Left colon (tissue), 2 donors: Measurements from ENCODE around the gene GPC5. TPM values are rescaled to one million over a fixed set of nuclear protein-coding genes. Genes with fewer than 3 reads are reported as not detected.
"Not testable (repeated sequence)": the region's sequence is repeated elsewhere in the genome, so short reads cannot be mapped to it uniquely, and the experiment has no call there.

Source experiments
- ATAC-seq: fragments of 200-7000 bp; cut with Tn5 transposase; one replicate; pipeline ENCODE4 v1.9.1; 2020; ENCODE audit warnings: mild to moderate bottlenecking, moderate library complexity
- DNase-seq, 2 donors: peaks; one replicate each; pipeline ENCODE4 v3.0.0-alpha.2; 2020
- intact Hi-C, 2 donors: fragments of 100-400 bp; cut with DNase I in 1 of 2; cut with micrococcal nuclease in 1 of 2; formaldehyde crosslinking; loops; one replicate each; pipeline versions ENCODE4 v1.11.2 to v1.14.0; 2022; cut with DNase I, micrococcal nuclease
- total RNA-seq, 2 donors: library from RNA; stranded (reverse); fragmentation: NEBNext Ultra II Directional; extraction: Animal tissue kit (Norgen Biotek cat#: 25700); gene quantifications; one replicate each; pipeline ENCODE4 v1.2.1, GENCODE V29; 2021
- donor health status: DM: no; HTN: no; CAD: no.
- donor health status: DM: yes; HTN: yes; CAD: no.

GPC5 gene
- total RNA-seq, 2 donors from 2014 or later = 0.22 to 0.24 TPM

DNA sequence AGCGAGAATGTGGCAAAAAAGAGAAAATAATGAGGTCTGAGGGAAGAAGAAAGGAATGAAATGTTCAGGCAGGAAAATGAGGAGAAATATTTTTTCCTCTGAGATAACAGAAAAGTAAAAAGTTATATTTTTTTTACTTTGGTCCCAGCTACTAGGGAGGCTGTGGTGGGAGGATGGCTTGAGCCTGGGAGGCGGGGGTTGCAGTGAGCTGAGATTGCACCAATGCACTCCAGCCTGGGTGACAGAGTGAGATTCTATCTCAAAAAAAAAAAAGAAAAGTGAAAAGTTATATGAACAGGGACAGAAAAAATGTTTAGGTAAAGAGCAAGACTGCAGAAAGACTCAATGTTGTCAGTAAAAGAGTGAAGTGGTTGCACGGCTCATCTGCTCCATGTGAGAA, 1224.5 kb downstream of the GPC5 start:
- DNase-seq = no peak
- intact Hi-C loops = no loop called here
- ATAC-seq = no peak

DNA sequence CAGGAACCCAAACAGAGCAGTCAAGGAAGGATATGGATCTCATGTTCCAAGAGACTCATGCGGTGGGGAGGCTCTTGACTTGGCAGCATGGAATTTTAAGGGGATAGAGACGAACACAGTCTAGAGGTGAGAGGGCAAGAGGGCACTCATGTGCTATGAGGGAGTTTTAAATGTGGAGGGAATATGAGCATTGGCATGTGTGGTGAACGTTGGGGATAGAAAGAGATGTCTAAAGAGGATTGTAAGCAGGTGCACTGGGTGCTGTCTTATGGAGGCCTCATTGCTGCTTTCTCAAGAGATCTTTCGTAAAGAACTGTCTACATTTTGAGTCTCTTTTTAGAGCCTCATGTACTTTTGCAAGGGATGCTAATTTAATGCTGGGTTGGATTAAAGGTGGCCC, 1227.9 kb downstream of the GPC5 start:
- ATAC-seq (no peak), DNase-seq (no peak)
- intact Hi-C loops = no loop called here

DNA sequence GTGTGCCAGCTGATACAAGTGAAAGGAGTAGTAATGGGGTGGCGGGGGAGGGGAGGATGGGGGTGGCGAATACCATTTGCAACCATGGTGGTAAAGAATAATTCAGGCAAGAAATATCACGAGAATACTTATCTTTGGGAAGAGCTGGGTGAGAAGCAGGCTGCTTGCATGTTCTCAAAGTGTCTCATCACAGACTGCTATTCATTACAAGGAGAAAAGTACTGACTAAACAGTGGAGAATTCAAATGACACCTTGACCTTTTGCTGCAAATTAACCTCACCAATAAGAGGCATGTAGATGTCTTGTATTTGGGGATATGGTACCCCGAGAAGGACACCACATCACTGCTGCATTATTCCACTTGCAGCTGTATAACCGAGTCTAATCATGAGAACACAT, 1242.5 kb downstream of the GPC5 start:
- DNase-seq (no peak), ATAC-seq (no peak)
- intact Hi-C loops = no loop called here

DNA sequence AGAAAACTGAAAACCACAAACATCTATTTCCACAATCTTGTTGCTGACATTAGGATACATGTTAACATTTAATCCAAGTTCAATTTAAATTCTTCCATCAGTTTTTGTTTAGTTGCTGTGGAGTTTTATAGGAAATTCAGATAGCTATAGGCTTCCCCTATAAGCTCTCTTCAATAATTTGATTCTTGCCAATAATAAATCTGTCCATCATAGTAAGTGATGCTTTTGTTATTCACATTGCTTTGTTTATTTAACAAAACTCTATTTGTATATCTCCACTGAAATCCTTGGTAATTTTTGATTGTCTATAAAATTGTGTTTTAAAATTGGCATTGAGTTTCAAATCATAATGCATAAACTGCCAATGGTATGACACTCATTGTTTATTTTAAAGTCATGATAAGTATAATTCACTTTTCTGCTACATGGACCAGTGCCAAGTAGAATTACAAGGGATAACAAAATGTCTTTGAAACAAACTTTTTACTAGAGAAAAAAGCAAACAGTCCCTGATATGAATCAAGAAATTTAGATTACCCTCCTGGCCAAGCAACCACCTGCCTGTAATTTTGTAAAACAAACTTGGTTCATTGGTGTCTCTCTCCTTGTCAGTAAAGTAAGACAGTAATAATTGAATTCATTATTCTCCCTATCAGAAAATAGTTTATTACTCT, 1250.9 kb downstream of the GPC5 start:
- no peak for ATAC-seq
- intact Hi-C loops = no loop called here
- DNase-seq = no peak

DNA sequence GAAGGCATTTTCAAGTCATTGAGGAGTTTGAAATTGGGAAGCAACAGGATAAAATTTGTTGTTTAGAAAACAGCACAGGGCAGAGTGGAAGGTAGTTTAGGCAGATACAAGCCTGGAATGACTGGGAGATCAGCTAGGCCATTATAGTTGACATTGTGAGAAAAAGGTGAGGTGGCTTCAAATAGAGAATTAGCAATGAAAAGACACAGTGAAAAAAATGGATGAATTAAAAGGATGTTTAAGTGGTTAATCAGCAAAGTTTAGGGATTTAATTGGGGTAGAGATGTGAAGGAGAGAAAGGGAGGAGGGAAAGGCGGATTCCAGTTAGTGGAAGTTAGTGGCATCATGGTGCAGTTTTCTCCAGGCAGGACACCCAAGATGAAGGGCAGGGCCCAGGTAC, 1257.7 kb downstream of the GPC5 start:
- intact Hi-C loops = no loop called here

DNA sequence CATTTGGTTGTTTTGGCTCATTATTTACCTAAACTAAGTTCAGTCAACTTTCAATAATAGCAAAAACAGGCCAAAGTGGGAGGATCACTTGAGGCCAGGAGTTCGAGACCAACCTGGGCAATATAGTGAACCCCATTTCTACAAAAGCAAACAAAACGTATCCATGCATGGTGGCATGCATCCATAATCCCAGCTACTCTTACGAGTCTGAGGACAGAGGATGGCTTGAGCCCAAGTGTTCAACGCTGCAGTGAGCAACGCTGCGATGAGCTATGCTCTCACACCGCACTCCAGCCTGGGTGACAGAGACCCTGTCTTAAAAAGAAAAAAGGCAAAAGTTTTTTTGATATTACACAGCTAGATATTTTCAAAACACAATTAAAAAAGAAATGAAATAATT, 1258.2 kb downstream of the GPC5 start:
- ATAC-seq (no peak), DNase-seq (no peak)
- intact Hi-C loops = no loop called here

More for the DNA sequence above, 1257.7 kb downstream of the GPC5 start:
- DNase-seq = no peak
- ATAC-seq = no peak

DNA sequence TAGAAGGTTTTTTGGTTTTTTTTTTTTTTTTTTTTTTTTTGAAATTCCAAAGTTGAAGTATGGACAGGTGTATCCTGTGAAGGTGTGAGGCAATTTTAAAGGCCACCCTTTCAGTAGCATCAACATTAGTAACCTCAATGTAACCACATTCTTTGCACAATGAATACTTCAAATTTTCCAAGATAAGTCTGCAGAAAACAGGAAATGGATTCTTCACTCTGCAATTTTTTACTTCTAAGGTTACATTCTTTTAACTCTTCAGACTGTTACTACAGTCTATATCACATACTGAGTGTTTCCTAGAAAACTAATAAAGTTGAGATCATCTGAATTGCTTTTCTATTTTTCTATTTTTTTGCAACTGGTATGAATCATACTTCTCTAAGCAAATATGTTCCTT, 1259.1 kb downstream of the GPC5 start:
- intact Hi-C loops = no loop called here
- ATAC-seq (no peak), DNase-seq (no peak)

DNA sequence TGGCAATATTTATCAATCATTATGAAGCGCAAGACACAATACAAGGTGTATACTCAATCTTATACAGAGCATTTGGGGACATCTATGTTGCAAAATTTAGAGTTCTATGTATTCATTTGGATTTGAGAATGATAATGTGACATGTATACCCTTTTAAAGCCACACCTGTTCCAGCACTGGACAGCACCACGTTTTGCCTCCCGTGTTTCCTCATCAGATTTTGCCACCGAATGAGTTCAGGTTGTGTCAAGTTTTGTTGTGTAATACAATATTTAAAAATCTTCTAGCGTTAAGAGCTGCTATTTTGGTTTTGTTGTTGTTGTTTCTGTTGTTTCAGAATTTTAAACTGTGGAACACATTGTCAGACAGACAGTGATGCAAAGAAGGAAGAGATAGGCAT, 1259.9 kb downstream of the GPC5 start:
- DNase-seq = no peak
- ATAC-seq = no peak
- intact Hi-C loops = no loop called here

DNA sequence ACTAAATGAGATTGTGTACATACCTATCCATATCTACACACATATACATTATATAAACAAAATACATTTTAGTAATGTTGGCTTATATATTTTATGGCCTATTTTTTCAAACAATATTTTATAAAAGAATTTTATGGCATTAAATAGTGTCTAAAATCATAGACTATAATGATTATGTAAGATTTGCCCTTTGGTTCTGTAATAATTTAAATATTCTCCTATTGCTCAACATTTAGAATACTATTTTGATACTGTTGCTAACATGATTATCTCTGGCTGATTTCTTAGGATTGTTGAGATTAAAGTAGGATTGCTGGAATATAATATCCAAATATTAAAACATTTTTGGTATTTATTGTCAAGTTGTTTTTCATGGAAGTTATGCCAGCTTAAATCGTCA, 1263.0 kb downstream of the GPC5 start:
- ATAC-seq = no peak
- intact Hi-C loops = no loop called here
- DNase-seq = no peak

DNA sequence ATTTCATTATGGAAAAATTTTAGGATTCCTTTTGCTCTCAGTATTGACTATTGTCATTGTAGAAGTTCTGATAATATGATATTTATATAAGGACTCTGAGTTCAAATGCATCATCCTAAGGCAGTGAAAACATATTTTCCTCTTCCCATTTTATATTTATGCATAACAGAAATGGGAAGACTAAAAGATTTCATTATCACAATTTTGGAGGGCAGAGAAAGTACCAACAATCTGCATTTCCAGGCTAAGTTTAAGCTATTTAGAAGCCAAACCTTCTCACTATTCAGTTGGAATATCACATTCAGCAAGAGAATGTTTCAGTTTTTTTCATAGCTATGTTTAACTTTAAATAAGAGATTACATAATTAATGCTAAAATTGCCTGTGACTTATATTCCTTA, 1269.7 kb downstream of the GPC5 start:
- DNase-seq = no peak
- ATAC-seq = no peak
- intact Hi-C loops = no loop called here

DNA sequence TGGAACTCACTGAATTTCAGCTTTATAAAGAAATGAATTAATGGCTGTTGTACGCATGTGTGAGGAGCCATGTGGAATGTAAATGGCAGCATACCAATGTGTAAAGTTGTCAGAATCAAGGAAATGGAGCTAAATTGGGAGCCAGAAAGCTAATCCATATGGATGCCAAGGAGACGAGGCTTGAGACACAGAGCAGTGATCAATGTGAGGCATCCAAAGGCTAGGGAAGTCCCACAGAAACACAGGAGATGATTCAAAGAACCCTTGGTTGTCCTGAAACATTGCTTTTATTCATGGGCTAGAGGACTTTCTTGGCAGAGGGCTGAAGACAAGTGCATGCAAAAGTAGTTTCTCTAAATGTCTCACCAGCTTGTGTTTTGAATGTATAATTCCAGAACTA, 1271.7 kb downstream of the GPC5 start:
- no peak for ATAC-seq
- intact Hi-C loops = no loop called here
- no peak for DNase-seq

DNA sequence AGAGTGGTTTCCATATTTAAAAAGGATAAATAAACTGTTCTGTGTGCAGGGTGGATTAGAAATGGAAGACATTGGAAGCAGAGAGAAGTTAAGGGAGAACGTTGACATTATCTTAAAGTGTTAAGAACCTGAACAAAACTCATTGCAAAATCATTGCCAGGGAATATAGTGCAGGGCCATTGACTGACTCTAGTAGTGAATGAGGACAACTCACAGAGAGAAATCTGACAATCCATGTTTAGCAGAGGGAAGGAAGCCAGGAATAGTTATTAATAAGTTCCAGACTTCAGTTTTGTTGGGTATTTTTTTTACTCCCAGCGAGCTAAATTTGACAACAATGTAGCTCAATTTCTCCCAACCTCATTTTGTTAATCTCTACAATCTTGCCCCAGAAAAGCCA, 1273.4 kb downstream of the GPC5 start:
- intact Hi-C loops = no loop called here
- DNase-seq (no peak), ATAC-seq (no peak)

DNA sequence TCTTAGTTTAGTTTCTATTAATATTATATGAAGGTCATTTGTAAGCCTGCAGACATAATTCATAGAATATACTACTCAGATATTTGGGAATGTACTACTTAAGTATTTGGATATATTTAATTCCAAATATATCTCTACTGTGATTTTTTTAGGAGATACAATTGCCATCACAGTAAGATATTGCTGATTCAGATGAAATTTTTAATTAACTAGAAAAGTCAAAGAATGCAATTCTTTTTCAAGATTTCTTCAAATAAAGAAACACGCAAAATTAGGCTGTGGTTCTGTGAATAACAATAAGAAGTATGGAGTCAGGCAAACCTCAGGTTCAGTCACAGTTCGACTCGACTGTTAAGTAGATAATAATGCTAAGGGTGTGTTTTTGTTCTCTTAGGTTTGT, 1277.8 kb downstream of the GPC5 start:
- DNase-seq (no peak), ATAC-seq (no peak)
- intact Hi-C loops = no loop called here

DNA sequence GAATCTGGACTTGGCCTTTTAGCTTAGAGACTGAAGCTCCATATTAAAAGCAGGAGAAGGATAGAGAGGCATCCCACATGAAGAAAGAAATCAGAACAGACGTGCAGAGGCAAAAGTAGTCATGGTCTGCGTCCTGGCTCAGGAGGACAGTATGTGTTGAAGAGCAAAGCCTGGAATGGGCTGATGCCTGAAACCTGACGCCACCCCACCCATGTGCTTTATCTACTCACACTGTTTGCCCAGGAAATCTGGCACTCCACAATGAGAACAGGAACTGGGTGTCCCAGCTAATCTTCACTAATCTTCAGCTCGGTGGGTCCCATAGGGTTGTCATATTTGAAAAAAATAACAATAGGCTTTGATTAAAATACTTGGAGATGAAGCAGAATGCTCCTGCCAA, 1279.2 kb downstream of the GPC5 start:
- ATAC-seq = no peak
- DNase-seq = no peak
- intact Hi-C loops = no loop called here

DNA sequence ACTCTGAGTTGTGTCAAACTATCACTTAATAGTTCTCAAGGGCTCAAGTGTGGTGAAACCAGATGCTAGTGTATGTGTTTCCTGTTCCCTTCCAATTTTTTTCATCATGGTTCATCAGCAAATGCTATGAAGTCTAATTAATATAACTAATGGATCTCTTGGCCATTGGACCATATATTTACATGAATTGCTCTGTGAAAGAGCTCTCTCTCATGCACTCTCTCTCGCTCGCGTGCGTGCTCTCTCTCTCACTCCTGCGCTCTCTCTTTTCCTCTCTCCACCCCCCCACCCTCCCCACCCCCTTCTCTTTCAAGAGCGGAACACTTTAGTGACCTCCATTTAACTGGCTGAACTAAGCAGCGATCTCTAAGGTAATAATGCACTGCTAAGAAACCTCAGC, 1281.2 kb downstream of the GPC5 start:
- intact Hi-C loops = no loop called here
- no peak for ATAC-seq
- DNase-seq = no peak

DNA sequence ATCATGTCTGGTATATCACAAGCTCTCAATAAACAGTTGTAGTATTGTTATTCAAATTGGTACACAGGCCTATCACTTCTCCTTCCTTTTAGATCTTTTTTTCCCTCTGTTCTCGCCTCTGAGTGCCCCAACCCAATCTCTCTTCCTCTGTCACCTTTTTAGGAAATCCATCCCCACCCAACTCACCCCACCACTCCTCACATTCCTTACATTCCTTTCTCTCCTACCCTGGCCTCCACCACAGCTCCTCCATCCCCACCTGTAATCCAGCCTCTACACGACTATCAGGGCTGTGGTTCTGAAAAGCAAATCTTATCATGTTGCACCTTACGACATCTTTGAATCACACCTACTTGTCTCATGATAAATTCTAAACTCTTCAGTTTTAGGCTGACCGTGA, 1282.8 kb downstream of the GPC5 start:
- ATAC-seq (no peak), DNase-seq (no peak)
- intact Hi-C loops = no loop called here

DNA sequence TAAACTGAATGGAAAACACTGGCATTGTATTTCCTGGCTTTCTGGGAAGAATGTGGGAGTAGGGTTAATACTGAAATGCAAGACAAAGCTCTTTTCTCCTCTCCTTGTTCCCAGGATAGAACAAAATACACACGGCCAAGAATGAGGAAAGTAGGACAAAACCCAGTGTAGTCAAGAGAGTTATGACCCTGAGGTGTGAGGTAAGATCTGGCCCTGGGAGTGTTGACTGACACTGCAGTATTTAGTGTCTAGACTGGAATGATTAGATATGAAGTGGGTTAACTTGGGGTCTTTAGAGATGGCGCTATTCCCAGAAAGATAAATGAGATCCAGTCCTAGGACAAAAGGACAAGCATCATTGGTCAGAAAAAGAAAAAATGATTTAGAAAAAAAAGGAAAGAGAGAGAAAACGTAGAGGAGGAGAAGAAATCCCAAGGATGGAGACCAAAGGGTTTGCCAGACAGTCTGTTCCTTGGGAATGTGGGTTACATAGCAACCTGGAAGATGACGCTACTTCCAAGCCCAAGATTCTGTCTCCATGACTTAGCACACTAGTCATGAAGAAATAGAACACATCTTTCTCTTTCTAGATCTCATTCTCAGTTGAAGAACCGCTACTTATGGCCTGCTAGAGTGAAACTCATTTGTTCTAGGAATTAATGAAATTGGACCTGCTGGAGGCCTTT, 1284.6 kb downstream of the GPC5 start:
- intact Hi-C loops = no loop called here
- ATAC-seq (no peak), DNase-seq (no peak)

DNA sequence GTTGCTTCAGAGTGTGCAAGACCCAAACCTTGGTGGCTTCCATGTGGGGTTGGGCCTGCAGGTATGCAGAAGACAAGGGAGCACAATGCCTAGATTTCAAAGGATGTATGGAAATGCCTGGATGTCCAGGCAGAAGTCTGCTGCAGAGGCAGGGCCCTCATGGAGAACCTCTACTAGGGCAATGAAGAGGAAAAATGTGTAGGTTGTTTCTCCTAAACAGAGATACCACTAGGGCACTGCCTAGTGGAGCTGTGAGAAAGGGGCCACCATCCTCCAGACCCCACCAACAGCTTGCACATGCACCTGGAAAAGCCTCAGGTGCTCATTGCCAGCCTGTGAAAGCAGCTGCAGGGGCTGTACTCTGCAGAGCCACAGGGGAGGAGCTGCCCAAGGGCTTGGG, 1295.6 kb downstream of the GPC5 start:
- no peak for DNase-seq
- ATAC-seq = no peak
- intact Hi-C loops = no loop called here

DNA sequence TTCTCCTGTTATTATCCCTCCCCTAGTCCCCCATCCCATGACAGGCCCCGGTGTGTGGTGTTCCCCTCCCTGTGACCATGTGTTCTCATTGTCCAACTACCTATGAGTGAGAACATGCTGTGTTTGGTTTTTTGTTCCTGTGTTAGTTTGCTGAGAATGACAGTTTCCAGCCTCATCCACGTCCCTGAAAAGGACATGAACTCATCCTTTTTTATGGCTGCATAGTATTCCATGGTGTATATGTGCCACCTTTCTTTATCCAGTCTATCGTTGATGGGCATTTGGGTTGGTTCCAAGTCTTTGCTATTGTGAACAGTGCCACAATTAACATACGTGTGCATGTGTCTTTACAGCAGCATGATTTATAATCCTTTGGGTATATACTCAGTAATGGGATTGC, 1297.4 kb downstream of the GPC5 start:
- ATAC-seq, DNase-seq, intact Hi-C loops: not testable (repeated sequence)

DNA sequence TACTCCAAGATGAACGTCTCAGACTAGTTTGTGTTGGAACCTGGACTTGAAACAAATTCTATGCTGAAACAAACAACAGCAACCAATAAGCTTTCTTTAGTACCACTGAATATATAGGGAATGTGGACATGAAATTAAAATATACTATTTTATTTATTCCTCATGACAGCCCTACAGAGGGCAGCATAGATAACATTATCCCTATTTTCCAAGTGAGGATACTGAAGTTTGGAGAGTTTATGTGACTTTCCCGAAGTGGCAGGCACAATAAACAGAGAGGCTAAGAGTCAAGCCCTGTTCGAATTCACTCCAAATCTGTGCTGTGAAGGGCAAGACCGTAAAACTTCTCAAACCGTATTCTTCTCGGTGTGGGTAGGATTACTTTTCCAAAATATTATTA, 1318.3 kb downstream of the GPC5 start:
- ATAC-seq = no peak
- intact Hi-C loops = no loop called here
- DNase-seq = no peak

DNA sequence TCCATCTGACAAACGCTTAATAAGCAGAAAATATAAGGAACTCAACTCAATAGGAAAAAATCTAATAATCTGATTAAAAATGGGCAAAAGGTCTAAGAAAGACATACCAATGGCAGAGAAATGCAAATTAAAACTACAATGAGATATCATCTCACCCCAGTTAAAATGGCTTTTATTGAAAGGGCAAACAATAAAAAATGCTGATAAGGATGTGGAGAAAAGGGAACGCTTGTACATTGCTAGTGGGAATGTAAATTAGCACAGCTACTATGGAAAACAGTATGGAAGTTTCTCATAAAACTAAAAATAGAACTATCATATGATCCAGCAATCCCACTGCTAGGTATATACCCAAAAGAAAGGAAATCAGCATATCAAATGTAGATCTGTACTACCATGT, 1319.4 kb downstream of the GPC5 start:
- intact Hi-C loops = no loop called here
- ATAC-seq (no peak), DNase-seq (no peak)
